ENCODE measurements around the gene SLC39A11.

DNA sequence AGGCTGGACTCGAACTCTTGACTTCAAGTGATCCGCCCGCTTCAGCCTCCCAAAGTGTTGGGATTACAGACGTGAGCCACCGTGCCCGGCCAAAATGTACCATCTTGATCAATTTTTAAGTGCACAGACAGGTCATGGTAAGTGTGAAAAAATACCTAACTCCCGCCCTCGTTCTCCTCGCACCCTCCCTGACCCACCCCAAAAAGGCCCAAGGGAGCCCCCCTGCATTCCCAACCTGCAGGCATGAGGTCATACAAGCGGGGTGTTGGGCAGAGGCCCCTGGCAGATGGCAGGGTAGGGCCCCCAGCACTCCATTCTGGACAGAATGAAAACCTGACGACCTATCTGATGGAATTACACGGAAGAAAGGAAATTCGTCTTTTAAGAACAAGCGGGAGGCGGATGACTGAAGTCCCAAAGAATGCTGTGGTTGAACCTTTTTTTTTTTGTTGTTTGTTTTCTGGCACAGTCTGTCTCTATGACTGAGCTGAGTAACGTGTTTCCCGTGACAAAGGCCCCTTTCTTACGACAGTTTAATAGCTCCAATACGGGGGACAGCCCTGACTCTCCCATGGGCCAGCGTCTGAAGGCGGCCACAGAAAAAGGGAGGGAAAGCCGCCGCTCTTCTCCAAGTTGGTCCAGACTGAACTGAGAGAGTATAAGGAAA lies 376.4 kb downstream of the SLC39A11 start:
- TF ChIP-seq, protein P1, sequence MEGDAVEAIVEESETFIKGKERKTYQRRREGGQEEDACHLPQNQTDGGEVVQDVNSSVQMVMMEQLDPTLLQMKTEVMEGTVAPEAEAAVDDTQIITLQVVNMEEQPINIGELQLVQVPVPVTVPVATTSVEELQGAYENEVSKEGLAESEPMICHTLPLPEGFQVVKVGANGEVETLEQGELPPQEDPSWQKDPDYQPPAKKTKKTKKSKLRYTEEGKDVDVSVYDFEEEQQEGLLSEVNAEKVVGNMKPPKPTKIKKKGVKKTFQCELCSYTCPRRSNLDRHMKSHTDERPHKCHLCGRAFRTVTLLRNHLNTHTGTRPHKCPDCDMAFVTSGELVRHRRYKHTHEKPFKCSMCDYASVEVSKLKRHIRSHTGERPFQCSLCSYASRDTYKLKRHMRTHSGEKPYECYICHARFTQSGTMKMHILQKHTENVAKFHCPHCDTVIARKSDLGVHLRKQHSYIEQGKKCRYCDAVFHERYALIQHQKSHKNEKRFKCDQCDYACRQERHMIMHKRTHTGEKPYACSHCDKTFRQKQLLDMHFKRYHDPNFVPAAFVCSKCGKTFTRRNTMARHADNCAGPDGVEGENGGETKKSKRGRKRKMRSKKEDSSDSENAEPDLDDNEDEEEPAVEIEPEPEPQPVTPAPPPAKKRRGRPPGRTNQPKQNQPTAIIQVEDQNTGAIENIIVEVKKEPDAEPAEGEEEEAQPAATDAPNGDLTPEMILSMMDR (IDR thresholded peaks at IDR 0.05): no peak
- TF ChIP-seq POLR2A (IDR thresholded peaks at IDR 0.05): peak in 1 of 3 donors; percentile 32

All from body of pancreas (tissue), 4 donors.